Mesendoderm (in vitro differentiated cells): ENCODE data around the gene ROBO3.

Source experiments
- DNase-seq: peaks from one replicate; pipeline ENCODE4 v3.0.0; 2013
- H2AK5ac ChIP-seq: 2 replicates; pipeline ENCODE4 v1.6.1; 2013; ENCODE audit warnings: low read length, inconsistent platforms
- H2BK120ac ChIP-seq: 2 replicates; pipeline ENCODE4 v1.6.1; 2013; ENCODE audit warnings: low read depth, mild to moderate bottlenecking, low read length, moderate library complexity, mixed read lengths
- H2BK15ac ChIP-seq: replicated peaks from 2 replicates; pipeline ENCODE4 v1.6.1; 2013; ENCODE audit warnings: low read depth, mild to moderate bottlenecking, moderate library complexity
- H2BK5ac ChIP-seq: 2 replicates; pipeline ENCODE4 v1.6.1; 2013; ENCODE audit warnings: low read length, inconsistent platforms
- H3K18ac ChIP-seq: 2 replicates; pipeline ENCODE4 v1.6.1; 2013; ENCODE audit warnings: mild to moderate bottlenecking, low read length, mixed read lengths
- H3K23ac ChIP-seq: one replicate; pipeline ENCODE4 v1.6.1; 2013; ENCODE audit warnings: low read length
- H3K27ac ChIP-seq: 2 replicates; pipeline ENCODE4 v1.5.1; 2013; ENCODE audit warnings: low read depth, mild to moderate bottlenecking, inconsistent platforms, low read length, moderate library complexity
- H3K27me3 ChIP-seq: 2 replicates; pipeline ENCODE4 v1.6.1; 2013; ENCODE audit warnings: low read length, control low read depth, mild to moderate bottlenecking, inconsistent platforms; ENCODE audit not compliant: insufficient read depth, poor library complexity
- H3K36me3 ChIP-seq: 2 replicates; pipeline ENCODE4 v1.6.1; 2013; ENCODE audit warnings: low read length, inconsistent platforms; ENCODE audit not compliant: control insufficient read depth, insufficient read depth
- H3K4ac ChIP-seq: one replicate; pipeline ENCODE4 v1.6.1; 2013; ENCODE audit warnings: low read depth, mild to moderate bottlenecking, low read length, moderate library complexity
- H3K4me1 ChIP-seq: 2 replicates; pipeline ENCODE4 v1.6.1; 2013; ENCODE audit warnings: low read depth, low read length, inconsistent platforms; ENCODE audit not compliant: control insufficient read depth
- H3K4me2 ChIP-seq: 2 replicates; pipeline ENCODE4 v1.6.1; 2013; ENCODE audit warnings: low read length
- H3K4me3 ChIP-seq: 2 replicates; pipeline ENCODE4 v1.5.1; 2013; ENCODE audit warnings: mild to moderate bottlenecking, low read length
- H3K56ac ChIP-seq: one replicate; pipeline ENCODE4 v1.6.1; 2013; ENCODE audit warnings: low read length
- H3K79me1 ChIP-seq: 2 replicates; pipeline ENCODE4 v1.6.1; 2013; ENCODE audit warnings: low read length, inconsistent platforms
- H3K79me2 ChIP-seq: 2 replicates; pipeline ENCODE4 v1.6.1; 2013; ENCODE audit warnings: mild to moderate bottlenecking, low read length; ENCODE audit not compliant: control insufficient read depth, insufficient read depth
- H3K9ac ChIP-seq: 2 replicates; pipeline ENCODE4 v1.6.1; 2013; ENCODE audit warnings: low read length, inconsistent platforms
- H4K5ac ChIP-seq: one replicate; pipeline ENCODE4 v1.6.1; 2013; ENCODE audit warnings: low read length
- H4K8ac ChIP-seq: one replicate; pipeline ENCODE4 v1.6.1; 2013; ENCODE audit warnings: low read depth, mild to moderate bottlenecking, control low read depth, low read length, moderate library complexity
- WGBS: extraction: QIAGEN DNeasy Blood & Tissue Kit; methylation state at CpG from one replicate; pipeline ENCODE4 v1.1.7; 2013; ENCODE audit warnings: low lambda C conversion rate, missing lambda C conversion rate; ENCODE audit not compliant: insufficient coverage; ENCODE audit errors: extremely low coverage; 5-methylcytosine and 5-hydroxymethylcytosine counted together

Gene ROBO3

DNA sequence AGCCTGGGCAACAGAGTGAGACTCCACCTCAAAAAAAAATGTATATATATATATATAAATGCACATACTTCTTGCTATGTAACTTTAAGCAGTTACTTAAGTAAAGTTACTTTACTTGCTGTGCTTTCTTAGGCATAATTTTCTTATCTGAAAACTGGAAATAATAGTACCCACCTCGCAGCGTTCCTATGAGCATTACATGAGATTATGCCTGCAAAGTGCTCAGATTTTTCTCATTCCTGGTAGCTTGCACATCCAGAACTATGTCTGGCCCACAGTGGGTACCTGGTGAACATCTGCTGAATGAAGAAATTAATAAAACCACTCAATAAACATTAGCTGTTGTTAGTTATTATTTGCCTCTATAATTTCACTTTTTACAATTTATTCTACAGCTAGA, 6.1 kb upstream of the ROBO3 start:
- no peak overlapping the region for H3K4ac ChIP-seq
- no peak overlapping the region for H3K9ac ChIP-seq
- H3K79me2 ChIP-seq, result no peaks in the 10 kb centered on the region
- H3K4me2 ChIP-seq, result no peak overlapping the region
- no peak overlapping the region for H3K4me3 ChIP-seq
- no peaks in the 10 kb centered on the region for H3K79me1 ChIP-seq
- H2BK5ac ChIP-seq, result no peak overlapping the region
- no peak overlapping the region for H3K27ac ChIP-seq
- no peaks in the 10 kb centered on the region for H3K4me1 ChIP-seq
- H4K8ac ChIP-seq, result no peak overlapping the region
- H3K36me3 ChIP-seq, result no peaks in the 10 kb centered on the region
- H2AK5ac ChIP-seq, result no peak overlapping the region
- H2BK15ac ChIP-seq, result no peak overlapping the region
- no CpG with 5 or more reads among the region's 2 CpGs for WGBS
- no peak overlapping the region for H4K5ac ChIP-seq
- peaks cover 33% of the 10 kb centered on the region for H3K27me3 ChIP-seq
- no peak overlapping the region for H3K56ac ChIP-seq
- no peak overlapping the region for H3K23ac ChIP-seq
- no peak for DNase-seq
- no peak overlapping the region for H2BK120ac ChIP-seq
- H3K18ac ChIP-seq, result no peak overlapping the region

DNA sequence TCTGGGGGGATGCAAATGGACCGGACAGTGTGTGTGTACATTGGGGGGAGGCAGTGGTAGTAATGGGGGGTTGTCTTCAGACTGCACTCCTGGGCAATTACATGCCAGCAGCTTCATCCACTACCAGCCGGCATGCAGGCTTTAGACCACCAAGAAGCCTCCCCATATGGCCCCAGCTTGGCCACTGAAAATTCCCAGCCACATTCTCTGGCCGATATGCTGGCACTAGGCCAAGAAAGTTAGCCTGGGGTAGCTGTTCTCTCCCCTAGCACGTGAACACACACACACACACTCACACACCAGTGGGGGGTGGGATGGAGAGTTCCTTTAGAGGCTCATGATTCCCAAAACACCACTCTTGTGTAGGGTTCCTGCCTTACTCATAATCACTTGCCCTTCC, 3.6 kb upstream of the ROBO3 start:
- Histone ChIP-seq H2AK5ac (no peak overlapping the region), H3K4me1 (no peaks in the 10 kb centered on the region), H3K18ac (no peak overlapping the region), H2BK5ac (no peak overlapping the region), H4K5ac (no peak overlapping the region), H3K36me3 (no peaks in the 10 kb centered on the region), H3K23ac (no peak overlapping the region), H3K4me3 (no peak overlapping the region), H3K9ac (no peak overlapping the region), H3K4me2 (no peak overlapping the region), H3K4ac (no peak overlapping the region), H2BK15ac (no peak overlapping the region), H3K27ac (no peak overlapping the region), H3K27me3 (peaks cover 54% of the 10 kb centered on the region), H3K79me1 (no peaks in the 10 kb centered on the region), H3K56ac (no peak overlapping the region), H3K79me2 (no peaks in the 10 kb centered on the region), H2BK120ac (no peak overlapping the region), H4K8ac (no peak overlapping the region)
- WGBS, result no CpG with 5 or more reads among the region's 4 CpGs
- DNase-seq, result no peak

DNA sequence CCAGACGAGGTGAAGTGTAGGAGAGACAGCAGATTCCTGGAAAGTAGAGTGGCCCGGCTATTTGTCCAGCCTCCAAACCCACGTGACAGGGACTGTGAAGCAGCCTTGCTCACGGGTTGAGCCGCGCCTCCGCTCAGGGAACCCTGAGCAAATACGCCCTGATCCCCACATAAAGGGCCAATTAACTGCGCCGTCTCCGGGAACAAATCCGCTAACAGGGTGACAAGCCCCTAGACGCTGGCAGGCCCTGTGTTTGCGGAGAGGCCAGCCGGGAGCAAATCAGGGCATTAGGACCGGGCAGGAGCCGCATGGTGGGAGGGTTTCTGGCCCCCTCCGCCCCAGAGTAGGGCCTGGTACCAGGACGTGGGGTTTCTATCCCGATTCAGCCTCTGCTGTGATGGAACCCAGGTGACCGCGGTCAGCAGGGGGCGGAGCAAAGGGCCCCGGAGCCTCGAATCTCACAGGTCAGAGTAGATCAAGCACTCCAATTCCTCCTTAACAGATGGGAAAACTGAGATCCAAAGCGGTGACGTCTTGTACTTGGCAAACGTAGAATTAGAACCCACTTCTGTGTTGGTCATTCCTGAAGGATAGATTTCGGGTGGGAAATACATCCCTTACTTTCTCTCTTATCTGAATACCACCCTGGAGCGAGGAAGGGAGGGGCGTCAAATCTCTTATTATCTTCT, 2.0 kb upstream of the ROBO3 start:
- H2BK15ac ChIP-seq, result no peak overlapping the region
- no peak overlapping the region for H3K27ac ChIP-seq
- no CpG with 5 or more reads among the region's 31 CpGs for WGBS
- no peak overlapping the region for H4K5ac ChIP-seq
- H3K79me1 ChIP-seq, result no peaks in the 10 kb centered on the region
- H3K36me3 ChIP-seq, result no peaks in the 10 kb centered on the region
- H3K4me1 ChIP-seq, result no peaks in the 10 kb centered on the region
- no peak overlapping the region for H2BK120ac ChIP-seq
- no peak overlapping the region for H2AK5ac ChIP-seq
- no peak overlapping the region for H3K18ac ChIP-seq
- H3K56ac ChIP-seq, result no peak overlapping the region
- DNase-seq, result peak; percentile 19
- H2BK5ac ChIP-seq, result no peak overlapping the region
- H3K79me2 ChIP-seq, result no peaks in the 10 kb centered on the region
- H3K9ac ChIP-seq, result no peak overlapping the region
- H3K27me3 ChIP-seq, result peaks cover 68% of the 10 kb centered on the region
- no peak overlapping the region for H3K23ac ChIP-seq
- H3K4me3 ChIP-seq, result no peak overlapping the region
- H3K4me2 ChIP-seq, result no peak overlapping the region
- no peak overlapping the region for H4K8ac ChIP-seq
- no peak overlapping the region for H3K4ac ChIP-seq

DNA sequence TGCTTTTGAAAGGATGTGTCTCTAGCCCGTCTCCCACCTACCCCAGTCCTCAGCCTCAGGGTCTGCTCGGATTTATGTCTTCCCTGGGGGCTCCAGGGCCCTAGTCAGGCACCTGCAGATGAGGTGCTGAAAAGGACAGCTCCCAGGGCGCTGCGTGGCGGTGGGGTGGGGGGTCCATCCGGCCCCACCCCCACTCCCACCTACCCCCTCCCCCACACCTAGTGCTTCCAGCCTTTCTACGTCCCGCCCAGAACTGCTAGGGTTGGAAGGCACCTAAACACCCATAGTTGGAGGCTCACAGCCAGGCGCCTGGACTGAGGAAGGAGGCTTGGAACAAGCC, 1.4 kb upstream of the ROBO3 start:
- H4K8ac ChIP-seq, result no peak overlapping the region
- H3K27ac ChIP-seq, result no peak overlapping the region
- no peak overlapping the region for H3K4ac ChIP-seq
- no peaks in the 10 kb centered on the region for H3K79me1 ChIP-seq
- no peaks in the 10 kb centered on the region for H3K79me2 ChIP-seq
- peaks cover 73% of the 10 kb centered on the region for H3K27me3 ChIP-seq
- no peak overlapping the region for H3K18ac ChIP-seq
- H3K9ac ChIP-seq, result no peak overlapping the region
- no peak overlapping the region for H3K56ac ChIP-seq
- H2BK5ac ChIP-seq, result no peak overlapping the region
- no peak overlapping the region for H2BK15ac ChIP-seq
- no peaks in the 10 kb centered on the region for H3K4me1 ChIP-seq
- no peaks in the 10 kb centered on the region for H3K36me3 ChIP-seq
- no peak overlapping the region for H3K23ac ChIP-seq
- no peak overlapping the region for H3K4me3 ChIP-seq
- H2AK5ac ChIP-seq, result no peak overlapping the region
- no peak overlapping the region for H4K5ac ChIP-seq
- WGBS, result no CpG with 5 or more reads among the region's 9 CpGs
- no peak overlapping the region for H2BK120ac ChIP-seq
- DNase-seq, result peak; percentile 26
- no peak overlapping the region for H3K4me2 ChIP-seq

DNA sequence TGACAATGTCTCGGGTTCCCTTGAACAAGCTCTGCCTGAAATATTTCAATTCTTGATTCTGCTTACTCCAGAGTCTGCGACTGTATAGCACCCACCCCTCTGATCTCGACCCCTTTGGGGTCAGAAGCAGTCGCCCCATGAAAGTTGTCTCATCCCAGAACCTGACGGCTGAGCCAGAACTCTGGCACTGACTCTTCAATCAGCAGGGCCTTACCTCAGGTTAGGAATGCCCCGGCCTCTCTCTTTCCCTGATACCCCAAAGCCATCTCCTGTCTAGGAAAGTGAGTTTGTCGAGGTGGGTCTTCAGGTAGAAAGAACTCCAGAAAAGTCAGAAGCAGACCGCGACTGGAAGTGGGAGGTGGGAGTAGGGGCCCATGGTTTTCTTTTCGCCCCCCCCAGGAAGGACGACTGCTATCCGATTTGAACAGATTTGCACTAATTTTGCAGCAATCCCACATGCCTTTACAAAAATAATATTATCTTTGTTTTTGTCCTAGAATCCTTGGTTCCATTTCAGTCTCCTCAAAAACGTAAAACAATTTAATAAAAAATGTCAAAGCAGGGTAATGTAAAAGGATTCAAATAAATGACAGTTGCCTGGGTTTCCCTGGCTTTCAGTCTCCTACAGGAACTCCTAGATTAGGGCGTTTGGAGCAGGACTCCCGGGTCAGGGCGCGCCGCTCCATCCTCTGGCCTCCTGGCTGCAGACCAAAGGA, 898 bp upstream of the ROBO3 start:
- Histone ChIP-seq H3K4me1 (no peaks in the 10 kb centered on the region), H2BK5ac (no peak overlapping the region), H3K4ac (no peak overlapping the region), H3K4me3 (no peak overlapping the region), H3K23ac (no peak overlapping the region), H2AK5ac (no peak overlapping the region), H3K79me1 (no peaks in the 10 kb centered on the region), H3K56ac (no peak overlapping the region), H2BK15ac (no peak overlapping the region), H3K79me2 (no peaks in the 10 kb centered on the region), H3K27me3 (peaks cover 78% of the 10 kb centered on the region), H4K5ac (no peak overlapping the region), H3K27ac (no peak overlapping the region), H4K8ac (no peak overlapping the region), H3K36me3 (no peaks in the 10 kb centered on the region), H2BK120ac (no peak overlapping the region), H3K4me2 (no peak overlapping the region), H3K9ac (no peak overlapping the region), H3K18ac (no peak overlapping the region)
- no CpG with 5 or more reads among the region's 18 CpGs for WGBS
- DNase-seq, result no peak

DNA sequence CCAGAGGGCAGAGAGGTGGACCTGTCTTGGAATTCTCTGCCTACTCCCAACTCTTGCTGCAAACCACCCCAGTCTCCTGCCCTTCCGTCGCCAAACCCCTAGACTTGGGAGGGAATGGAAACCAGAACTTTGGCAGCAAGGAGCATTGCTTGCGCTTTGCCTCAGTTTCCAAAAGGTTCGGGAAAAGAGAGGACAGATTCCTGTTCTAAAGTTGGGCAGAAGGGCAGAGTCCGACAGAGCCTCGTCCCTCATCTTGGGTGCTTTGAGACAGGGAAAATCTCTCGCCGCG, 396 bp upstream of the ROBO3 start:
- Histone ChIP-seq H3K4me2 (no peak overlapping the region), H3K27ac (no peak overlapping the region), H4K5ac (no peak overlapping the region), H3K79me2 (no peaks in the 10 kb centered on the region), H3K56ac (no peak overlapping the region), H3K18ac (no peak overlapping the region), H3K79me1 (no peaks in the 10 kb centered on the region), H3K4ac (no peak overlapping the region), H2BK5ac (no peak overlapping the region), H2BK120ac (no peak overlapping the region), H3K36me3 (no peaks in the 10 kb centered on the region), H4K8ac (no peak overlapping the region), H3K23ac (no peak overlapping the region), H3K27me3 (peaks cover 81% of the 10 kb centered on the region), H3K9ac (no peak overlapping the region), H2AK5ac (no peak overlapping the region), H2BK15ac (no peak overlapping the region), H3K4me1 (no peaks in the 10 kb centered on the region), H3K4me3 (no peak overlapping the region)
- no peak for DNase-seq
- no CpG with 5 or more reads among the region's 9 CpGs for WGBS
